Measurements from ENCODE around the gene TM4SF4.

DNA sequence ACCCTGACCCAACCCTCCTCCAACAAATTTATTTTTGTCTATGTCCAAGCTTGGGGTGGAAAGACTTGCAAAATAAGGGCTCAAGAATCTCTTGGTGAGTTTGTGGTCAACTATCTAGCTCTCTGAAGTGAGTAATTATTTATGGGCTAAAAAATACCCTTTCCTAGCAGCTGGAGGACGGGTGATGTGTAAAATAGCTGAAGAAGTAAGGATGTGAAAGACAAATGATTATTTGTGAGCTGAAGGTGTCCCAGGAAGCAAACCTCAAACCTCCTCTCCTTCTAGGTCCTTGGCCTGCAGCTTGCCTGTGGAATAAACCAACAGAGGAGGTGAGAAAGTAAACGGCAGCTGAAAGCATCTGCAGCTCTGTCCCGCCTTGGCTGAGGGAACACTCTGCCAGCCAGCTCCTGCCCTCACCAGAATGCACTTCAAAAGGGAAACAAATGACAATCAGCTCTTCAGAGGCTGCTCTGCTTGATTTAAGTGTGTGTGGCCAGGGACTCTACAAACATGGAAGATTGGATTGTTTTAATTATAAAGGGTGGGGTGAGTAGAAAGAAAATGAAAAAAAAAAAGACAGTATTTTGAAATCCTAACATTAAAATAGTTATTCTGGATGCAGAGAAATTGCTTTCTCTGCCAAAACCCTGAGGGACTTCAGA lies 60.3 kb downstream of the TM4SF4 start:
- TF ChIP-seq, protein P1, sequence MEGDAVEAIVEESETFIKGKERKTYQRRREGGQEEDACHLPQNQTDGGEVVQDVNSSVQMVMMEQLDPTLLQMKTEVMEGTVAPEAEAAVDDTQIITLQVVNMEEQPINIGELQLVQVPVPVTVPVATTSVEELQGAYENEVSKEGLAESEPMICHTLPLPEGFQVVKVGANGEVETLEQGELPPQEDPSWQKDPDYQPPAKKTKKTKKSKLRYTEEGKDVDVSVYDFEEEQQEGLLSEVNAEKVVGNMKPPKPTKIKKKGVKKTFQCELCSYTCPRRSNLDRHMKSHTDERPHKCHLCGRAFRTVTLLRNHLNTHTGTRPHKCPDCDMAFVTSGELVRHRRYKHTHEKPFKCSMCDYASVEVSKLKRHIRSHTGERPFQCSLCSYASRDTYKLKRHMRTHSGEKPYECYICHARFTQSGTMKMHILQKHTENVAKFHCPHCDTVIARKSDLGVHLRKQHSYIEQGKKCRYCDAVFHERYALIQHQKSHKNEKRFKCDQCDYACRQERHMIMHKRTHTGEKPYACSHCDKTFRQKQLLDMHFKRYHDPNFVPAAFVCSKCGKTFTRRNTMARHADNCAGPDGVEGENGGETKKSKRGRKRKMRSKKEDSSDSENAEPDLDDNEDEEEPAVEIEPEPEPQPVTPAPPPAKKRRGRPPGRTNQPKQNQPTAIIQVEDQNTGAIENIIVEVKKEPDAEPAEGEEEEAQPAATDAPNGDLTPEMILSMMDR (conservative IDR thresholded peaks at IDR 0.05) = no peak
- no peak for TF ChIP-seq EZH2 (IDR thresholded peaks at IDR 0.05; ENCODE audit: low read depth)

Data from PC-9 (cell line).